HepG2 (cell line): ENCODE measurements around the gene GSKIP. TPM values are rescaled to one million over a fixed set of nuclear protein-coding genes. Genes with fewer than 3 reads are reported as not detected.

Source experiments
- AKAP8 ChIP-seq: sonication (generic); formaldehyde crosslinking; IDR thresholded peaks from 2 replicates; pipeline ENCODE4 v1.5.1; 2020; ENCODE audit warnings: mild to moderate bottlenecking, missing genetic modification reagents
- ARID2 ChIP-seq: sonication (generic); formaldehyde crosslinking; IDR thresholded peaks from 2 replicates; pipeline ENCODE4 v1.8.1; 2022; ENCODE audit warnings: mild to moderate bottlenecking, missing genetic modification reagents, borderline replicate concordance
- ARID3A ChIP-seq: IDR thresholded peaks from 2 replicates; pipeline ENCODE4 v1.6.1; 2012; ENCODE audit warnings: low read depth, low read length, improper control_type of control experiment
- BRCA1 ChIP-seq: sonication (generic); formaldehyde crosslinking; IDR thresholded peaks from 2 replicates; pipeline ENCODE4 v1.4.0; 2020; ENCODE audit warnings: missing genetic modification reagents
- HMGA1 ChIP-seq: sonication (generic); formaldehyde crosslinking; conservative IDR thresholded peaks from 2 replicates; pipeline ENCODE4 v1.4.0; 2020; ENCODE audit warnings: missing genetic modification reagents
- KAT2B ChIP-seq: fragments of 150-350 bp; IDR thresholded peaks from 2 replicates; pipeline ENCODE4 v1.6.1; 2014; ENCODE audit warnings: low read depth, low read length, borderline replicate concordance
- KAT7 ChIP-seq: IDR thresholded peaks from 2 replicates; pipeline ENCODE4 v1.6.1; 2018; ENCODE audit warnings: borderline replicate concordance, missing compliant biosample characterization
- KDM5B ChIP-seq: sonication (generic); formaldehyde crosslinking; IDR thresholded peaks from 2 replicates; pipeline ENCODE4 v1.4.0; 2020; ENCODE audit warnings: missing genetic modification reagents, mild to moderate bottlenecking, borderline replicate concordance
- MAF1 ChIP-seq: sonication (generic); formaldehyde crosslinking; IDR thresholded peaks from 2 replicates; pipeline ENCODE4 v1.5.0; 2020; ENCODE audit warnings: missing genetic modification reagents, borderline replicate concordance
- NFE2L2 ChIP-seq: fragments of 150-350 bp; IDR thresholded peaks from 2 replicates; pipeline ENCODE4 v1.6.1; 2014; ENCODE audit warnings: low read length
- RBM39 ChIP-seq: fragments of 200-400 bp; formaldehyde crosslinking; IDR thresholded peaks from one replicate; pipeline ENCODE4 v1.6.1; 2018; ENCODE audit warnings: antibody characterized with exemption, mild to moderate bottlenecking, low read depth, low read length; ENCODE audit not compliant: poor library complexity, severe bottlenecking
- SIX4 ChIP-seq: sonication (generic); formaldehyde crosslinking; IDR thresholded peaks from 2 replicates; pipeline ENCODE4 v1.4.0; 2020; ENCODE audit warnings: missing genetic modification reagents
- TBX3 ChIP-seq: fragments of 450-650 bp; IDR thresholded peaks from 2 replicates; pipeline ENCODE4 v1.6.1; 2017; ENCODE audit warnings: antibody characterized with exemption, mild to moderate bottlenecking, inconsistent platforms, borderline replicate concordance
- ZBTB38 ChIP-seq: sonication (generic); formaldehyde crosslinking; IDR thresholded peaks from 2 replicates; pipeline ENCODE4 v1.5.1; 2020; ENCODE audit warnings: mild to moderate bottlenecking, missing genetic modification reagents
- ZBTB42 ChIP-seq: sonication (generic); formaldehyde crosslinking; IDR thresholded peaks from 2 replicates; pipeline ENCODE4 v1.5.0; 2020; ENCODE audit warnings: mild to moderate bottlenecking, missing genetic modification reagents
- ZFP82 ChIP-seq: sonication (generic); formaldehyde crosslinking; IDR thresholded peaks from 2 replicates; pipeline ENCODE4 v1.5.1; 2020; ENCODE audit warnings: mild to moderate bottlenecking, missing genetic modification reagents, borderline replicate concordance
- ZMYM2 ChIP-seq: sonication (generic); formaldehyde crosslinking; IDR thresholded peaks from 2 replicates; pipeline ENCODE4 v1.8.0; 2022; ENCODE audit warnings: mild to moderate bottlenecking, missing genetic modification reagents
- ZNF207 ChIP-seq: fragments of 450-650 bp; IDR thresholded peaks from 2 replicates; pipeline ENCODE4 v1.6.1; 2016; ENCODE audit warnings: antibody characterized with exemption, borderline replicate concordance
- ZNF235 ChIP-seq: sonication (generic); formaldehyde crosslinking; IDR thresholded peaks from 2 replicates; pipeline ENCODE4 v1.8.1; 2023; ENCODE audit warnings: mild to moderate bottlenecking, missing genetic modification reagents, borderline replicate concordance
- ZNF24 ChIP-seq: fragments of 450-650 bp; IDR thresholded peaks from 2 replicates; pipeline ENCODE4 v1.6.1; 2017; ENCODE audit warnings: antibody characterized with exemption, mild to moderate bottlenecking
- ZNF432 ChIP-seq: sonication (generic); formaldehyde crosslinking; IDR thresholded peaks from 2 replicates; pipeline ENCODE4 v1.5.0; 2020; ENCODE audit warnings: missing genetic modification reagents, mild to moderate bottlenecking, borderline replicate concordance
- ZNF563 ChIP-seq: sonication (generic); formaldehyde crosslinking; IDR thresholded peaks from 2 replicates; pipeline ENCODE4 v1.8.0; 2022; ENCODE audit warnings: mild to moderate bottlenecking, moderate library complexity, missing genetic modification reagents
- ZNF567 ChIP-seq: sonication (generic); formaldehyde crosslinking; IDR thresholded peaks from 2 replicates; pipeline ENCODE4 v1.8.1; 2023; ENCODE audit warnings: mild to moderate bottlenecking, missing genetic modification reagents, borderline replicate concordance
- ZNF660 ChIP-seq: sonication (generic); formaldehyde crosslinking; IDR thresholded peaks from 2 replicates; pipeline ENCODE4 v1.5.1; 2020; ENCODE audit warnings: mild to moderate bottlenecking, low read depth, missing genetic modification reagents, borderline replicate concordance
- ZNF724P ChIP-seq: sonication (generic); formaldehyde crosslinking; IDR thresholded peaks from 2 replicates; pipeline ENCODE4 v1.8.0; 2022; ENCODE audit warnings: missing genetic modification reagents, borderline replicate concordance
- ZNF839 ChIP-seq: sonication (generic); formaldehyde crosslinking; IDR thresholded peaks from 2 replicates; pipeline ENCODE4 v1.4.0; 2020; ENCODE audit warnings: missing genetic modification reagents, mild to moderate bottlenecking, borderline replicate concordance
- polyA plus RNA-seq, 8 experiments: library from polyadenylated mRNA; depleted of rRNA in 3 of 8; stranded (reverse) in 7 of 8; unstranded in 1 of 8; fragments of >200 nt; fragmentation: Illumina TruSeq in 4 of 8; extraction: Trizol in 4 of 8; gene quantifications; 2 replicates each; pipeline versions ENCODE4 v1.2.1 to v1.2.3, GENCODE V29; 2011 to 2016; ENCODE audit warnings: low read depth in 4 of 8, missing spikeins in 1 of 8, mixed read lengths in 1 of 8; ENCODE audit not compliant: insufficient read depth in 1 of 8
- total RNA-seq, 5 experiments: library from RNA; depleted of rRNA; stranded (reverse); fragments of >200 nt; fragmentation: Illumina TruSeq; extraction: Trizol; gene quantifications; 2 replicates each; pipeline ENCODE4 v1.2.3, GENCODE V29; 2016; ENCODE audit warnings: low read depth in 1 of 5
- TF ChIP-seq, protein P1 (sequence below): sonication (generic); formaldehyde crosslinking; IDR thresholded peaks from 2 replicates; pipeline ENCODE4 v1.4.0; 2020; ENCODE audit warnings: missing genetic modification reagents

Gene GSKIP
- total and polyA plus RNA-seq, 2 of the 13 experiments (the other 11 are each of a cell fraction or from before 2014, with no cell fraction given) = 12.5 to 27.3 TPM

- TF ChIP-seq, protein P1, sequence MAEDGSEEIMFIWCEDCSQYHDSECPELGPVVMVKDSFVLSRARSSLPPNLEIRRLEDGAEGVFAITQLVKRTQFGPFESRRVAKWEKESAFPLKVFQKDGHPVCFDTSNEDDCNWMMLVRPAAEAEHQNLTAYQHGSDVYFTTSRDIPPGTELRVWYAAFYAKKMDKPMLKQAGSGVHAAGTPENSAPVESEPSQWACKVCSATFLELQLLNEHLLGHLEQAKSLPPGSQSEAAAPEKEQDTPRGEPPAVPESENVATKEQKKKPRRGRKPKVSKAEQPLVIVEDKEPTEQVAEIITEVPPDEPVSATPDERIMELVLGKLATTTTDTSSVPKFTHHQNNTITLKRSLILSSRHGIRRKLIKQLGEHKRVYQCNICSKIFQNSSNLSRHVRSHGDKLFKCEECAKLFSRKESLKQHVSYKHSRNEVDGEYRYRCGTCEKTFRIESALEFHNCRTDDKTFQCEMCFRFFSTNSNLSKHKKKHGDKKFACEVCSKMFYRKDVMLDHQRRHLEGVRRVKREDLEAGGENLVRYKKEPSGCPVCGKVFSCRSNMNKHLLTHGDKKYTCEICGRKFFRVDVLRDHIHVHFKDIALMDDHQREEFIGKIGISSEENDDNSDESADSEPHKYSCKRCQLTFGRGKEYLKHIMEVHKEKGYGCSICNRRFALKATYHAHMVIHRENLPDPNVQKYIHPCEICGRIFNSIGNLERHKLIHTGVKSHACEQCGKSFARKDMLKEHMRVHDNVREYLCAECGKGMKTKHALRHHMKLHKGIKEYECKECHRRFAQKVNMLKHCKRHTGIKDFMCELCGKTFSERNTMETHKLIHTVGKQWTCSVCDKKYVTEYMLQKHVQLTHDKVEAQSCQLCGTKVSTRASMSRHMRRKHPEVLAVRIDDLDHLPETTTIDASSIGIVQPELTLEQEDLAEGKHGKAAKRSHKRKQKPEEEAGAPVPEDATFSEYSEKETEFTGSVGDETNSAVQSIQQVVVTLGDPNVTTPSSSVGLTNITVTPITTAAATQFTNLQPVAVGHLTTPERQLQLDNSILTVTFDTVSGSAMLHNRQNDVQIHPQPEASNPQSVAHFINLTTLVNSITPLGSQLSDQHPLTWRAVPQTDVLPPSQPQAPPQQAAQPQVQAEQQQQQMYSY (CRISPR knock-in tag) = no peak
- TF ChIP-seq HMGA1 (no peak), TBX3 (no peak), KDM5B (CRISPR knock-in tag) (no peak), ZNF724P (CRISPR knock-in tag) (no peak), ZFP82 (no peak), ARID2 (CRISPR knock-in tag) (no peak), ZNF24 (no peak), ZMYM2 (CRISPR knock-in tag) (no peak), ZNF235 (peak; percentile 90), ZNF839 (no peak), ZBTB42 (no peak), ZNF567 (CRISPR knock-in tag) (no peak), ARID3A (no peak), AKAP8 (CRISPR knock-in tag) (no peak), KAT2B (no peak), SIX4 (CRISPR knock-in tag) (no peak), ZNF563 (CRISPR knock-in tag) (no peak; the same call in 1 of the 2 replicates), ZBTB38 (CRISPR knock-in tag) (no peak), ZNF660 (CRISPR knock-in tag) (no peak), MAF1 (CRISPR knock-in tag) (no peak), ZNF207 (no peak), KAT7 (CRISPR knock-in tag) (peak; percentile 18; the same call in 1 of the 2 replicates), BRCA1 (CRISPR knock-in tag) (no peak), RBM39 (peak; percentile 8), NFE2L2 (no peak), ZNF432 (CRISPR knock-in tag) (no peak)
These were observed at the start of gene GSKIP, which contains the start of gene ATG2B (continued) for GRCh38 chr14:96362965-96363750.
